GM12878 (cell line): Measurements from ENCODE around the gene NPL. TPM values are rescaled to one million over a fixed set of nuclear protein-coding genes. Genes with fewer than 3 reads are reported as not detected.

Experiments
- ATAC-seq: fragments of 200-7000 bp; cut with Tn5 transposase; 3 replicates; pipeline ENCODE4 v1.9.1; 2020; ENCODE audit warnings: mild to moderate bottlenecking, moderate library complexity
- BruUV-seq: library from RNA; stranded (reverse); fragments of 400-500 nt; replicated peaks from 2 replicates; lab custom pipeline; 2021; lab: Mats Ljungman, UMichigan
- CTCF ChIA-PET: fragments of 300-600 bp; sonication (Branson Sonifier 250); formaldehyde crosslinking; extraction: SDS; loops from one replicate; lab custom pipeline; 2021; ENCODE audit warnings: inconsistent platforms; lab: Yijun Ruan, JAX
- POLR2A ChIA-PET: fragments of 350-600 bp; formaldehyde crosslinking; extraction: SDS; loops from one replicate; lab custom pipeline; 2021; ENCODE audit warnings: inconsistent platforms; lab: Charles Lee
- RAD21 ChIA-PET: fragments of 300-600 bp; sonication (Branson Sonifier 250); formaldehyde crosslinking; loops from one replicate; lab custom pipeline; 2023; ENCODE audit warnings: antibody characterized with exemption; ENCODE audit not compliant: unreplicated experiment; lab: Charles Lee
- SMC1A ChIA-PET: fragments of 300-600 bp; sonication (Branson Sonifier 250); formaldehyde crosslinking; loops from one replicate; lab custom pipeline; 2023; ENCODE audit not compliant: unreplicated experiment, uncharacterized antibody; lab: Charles Lee
- DNase-seq: peaks from one replicate; pipeline ENCODE4 v3.0.0-alpha.2; 2011; ENCODE audit warnings: low read depth, low spot score
- FAIRE-seq: peaks from 3 replicates; lab custom pipeline; 2011; peaks lifted over from hg19 to GRCh38; lab: Jason Lieb, UNC
- H2AFZ ChIP-seq: 2 replicates; pipeline ENCODE4 v1.6.0; 2011; ENCODE audit warnings: low read depth, low read length, control low read depth; ENCODE audit not compliant: control insufficient read depth
- H3K27ac ChIP-seq: 2 replicates; pipeline ENCODE4 v1.5.1; 2011; ENCODE audit warnings: control low read depth; ENCODE audit not compliant: control insufficient read depth, insufficient read depth
- H3K27me3 ChIP-seq, 2 experiments: replicated peaks in 1 of 2; 2 replicates each; pipeline versions ENCODE4 v1.6.0 to v1.6.1; 2011; ENCODE audit warnings: low read length in 1 of 2; ENCODE audit not compliant: control insufficient read depth in 2 of 2, insufficient read depth in 2 of 2
- H3K36me3 ChIP-seq, 2 experiments: 2 replicates each; pipeline ENCODE4 v1.5.1; 2011; ENCODE audit warnings: low read length in 1 of 2; ENCODE audit not compliant: control insufficient read depth in 2 of 2, insufficient read depth in 2 of 2
- H3K4me1 ChIP-seq: 2 replicates; pipeline ENCODE4 v1.6.1; 2011; ENCODE audit warnings: mild to moderate bottlenecking, low read length, moderate library complexity, mixed read lengths; ENCODE audit not compliant: control insufficient read depth, insufficient read depth
- H3K4me2 ChIP-seq: 2 replicates; pipeline ENCODE4 v1.6.0; 2011; ENCODE audit warnings: control low read depth; ENCODE audit not compliant: control insufficient read depth, insufficient read depth
- H3K4me3 ChIP-seq: fragments of 200-600 bp; sonication (generic); 2 replicates; pipeline ENCODE4 v1.5.1; 2016
- H3K79me2 ChIP-seq: 2 replicates; pipeline ENCODE4 v1.6.0; 2011; ENCODE audit warnings: low read length; ENCODE audit not compliant: control insufficient read depth, insufficient read depth
- H3K9ac ChIP-seq: 2 replicates; pipeline ENCODE4 v1.8.0; 2011; ENCODE audit warnings: low read length, control low read depth, mixed read lengths; ENCODE audit not compliant: control insufficient read depth, insufficient read depth
- H3K9me3 ChIP-seq: replicated peaks from 3 replicates; pipeline ENCODE4 v1.5.1; 2011; ENCODE audit warnings: mild to moderate bottlenecking, low read length; ENCODE audit not compliant: control insufficient read depth, insufficient read depth
- H4K20me1 ChIP-seq: 2 replicates; pipeline ENCODE4 v1.6.0; 2011; ENCODE audit not compliant: control insufficient read depth, insufficient read depth
- NBN ChIP-seq: fragments of 450-650 bp; IDR thresholded peaks from 2 replicates; pipeline ENCODE4 v1.6.1; 2016
- ZNF592 ChIP-seq: fragments of 450-650 bp; IDR thresholded peaks from 2 replicates; pipeline ENCODE4 v1.6.1; 2017; ENCODE audit warnings: mild to moderate bottlenecking, moderate library complexity
- in situ Hi-C: fragments of 300-500 bp; cut with MboI; formaldehyde crosslinking; loops from 9 replicates; pipeline ENCODE4 v1.14.3; 2018; ENCODE audit warnings: mixed read lengths
- intact Hi-C: fragments of 100-400 bp; cut with micrococcal nuclease; formaldehyde crosslinking; loops from one replicate; pipeline ENCODE4 v1.14.2; 2022; ENCODE audit not compliant: unreplicated experiment
- polyA plus RNA-seq, 11 experiments: library from polyadenylated mRNA; depleted of rRNA in 4 of 11; unstranded in 6 of 11; stranded (reverse) in 5 of 11; fragments of >200 nt; fragmentation: Nextera tagmentation in 4 of 11; fragmentation: Illumina TruSeq in 1 of 11; extraction: Ambion mirVana in 4 of 11; extraction: Trizol in 1 of 11; gene quantifications; 1 replicate in 1 of 11; 2 replicates in 10 of 11; pipeline versions ENCODE4 v1.2.1 to v1.2.3, GENCODE V29; 2011 to 2016; ENCODE audit warnings: inconsistent platforms in 2 of 11, missing spikeins in 2 of 11, low read depth in 1 of 11
- total RNA-seq, 4 experiments: library from RNA; depleted of rRNA in 3 of 4; stranded (reverse); fragments of >200 nt in 3 of 4; fragmentation: Illumina TruSeq in 1 of 4; extraction: Trizol in 1 of 4; gene quantifications; 2 replicates each; pipeline versions ENCODE4 v1.2.1 to v1.2.3, GENCODE V29; 2013 to 2021

Gene NPL
- total and polyA plus RNA-seq, 10 of the 15 experiments (the other 5 are each of a cell fraction or from before 2014, with no cell fraction given) = 5.3 to 19.2 (median 10.0) TPM

- POLR2A ChIA-PET = interaction anchor here (0.9 to 2.6 kb wide), 12 partner anchors 133 to 199 kb away, joined by 3 to 34 read pairs (median 3); partner anchors contain the start of genes RGS16 and RNASEL
- no peak for ATAC-seq
- in situ Hi-C loops = loop anchor here (10.0 kb wide), 1 partner anchor 638 kb away; no protein-coding TSS in a partner anchor
Observed at GRCh38 chr1:182782587-182782913, 7.0 kb upstream of the NPL start.

More at GRCh38 chr1:182782587-182782913, 7.0 kb upstream of the NPL start:
- SMC1A ChIA-PET = interaction anchor here (0.8 to 15.3 kb wide), 49 partner anchors 9 to 698 kb away, joined by 3 to 1145 read pairs (median 5); partner anchors contain the start of genes RGS16, RGS8, RGSL1 and RNASEL
- Histone ChIP-seq H3K4me1 (peaks cover 5% of the 10 kb centered on the region; the same call in 1 of the 2 replicates), H3K36me3 (no peaks in the 10 kb centered on the region), H3K27ac (no peak overlapping the region)
- intact Hi-C loops = loop anchor here (1.0 to 5.0 kb wide), 7 partner anchors 105 to 695 kb away; no protein-coding TSS in a partner anchor
- TF ChIP-seq NBN = 0 out of 2 replicates have a peak, but pooled peaks have one; percentile 2
- no peak for TF ChIP-seq ZNF592
- TF ChIP-seq, all 136 proteins: peak for 1
- Histone ChIP-seq H2AFZ (peak overlapping the region; percentile 35; the same call in 1 of the 2 replicates), H3K4me3 (no peak overlapping the region), H3K9me3 (no peaks in the 10 kb centered on the region), H4K20me1 (no peaks in the 10 kb centered on the region), H3K9ac (no peak overlapping the region), H3K4me2 (no peak overlapping the region), H3K79me2 (no peaks in the 10 kb centered on the region), H3K27me3 (no peaks in the 10 kb centered on the region)
- FAIRE-seq = no peak
- DNase-seq = no peak
- CTCF ChIA-PET = interaction anchor here (0.6 to 18.8 kb wide), 51 partner anchors 8 to 639 kb away, joined by 3 to 1888 read pairs (median 6); partner anchors contain the start of genes RGS16, RGSL1 and RNASEL
- BruUV-seq = no TSS peak
- RAD21 ChIA-PET = interaction anchor here (0.6 to 9.9 kb wide), 37 partner anchors 11 to 639 kb away, joined by 3 to 946 read pairs (median 6); partner anchors contain the start of genes RGS16, RGSL1 and RNASEL
